HG02588 (cell line): ENCODE data around the gene GBGT1.
A peak's percentile ranks its signal among the peaks of the same experiment; 100 is the strongest.

ENCODE experiments used
- ATAC-seq: cut with Tn5 transposase; IDR thresholded peaks from one replicate; pipeline ENCODE4 v1.9.1; 2021; ENCODE audit warnings: mild to moderate bottlenecking, moderate library complexity; ENCODE audit not compliant: unreplicated experiment

Gene GBGT1

DNA sequence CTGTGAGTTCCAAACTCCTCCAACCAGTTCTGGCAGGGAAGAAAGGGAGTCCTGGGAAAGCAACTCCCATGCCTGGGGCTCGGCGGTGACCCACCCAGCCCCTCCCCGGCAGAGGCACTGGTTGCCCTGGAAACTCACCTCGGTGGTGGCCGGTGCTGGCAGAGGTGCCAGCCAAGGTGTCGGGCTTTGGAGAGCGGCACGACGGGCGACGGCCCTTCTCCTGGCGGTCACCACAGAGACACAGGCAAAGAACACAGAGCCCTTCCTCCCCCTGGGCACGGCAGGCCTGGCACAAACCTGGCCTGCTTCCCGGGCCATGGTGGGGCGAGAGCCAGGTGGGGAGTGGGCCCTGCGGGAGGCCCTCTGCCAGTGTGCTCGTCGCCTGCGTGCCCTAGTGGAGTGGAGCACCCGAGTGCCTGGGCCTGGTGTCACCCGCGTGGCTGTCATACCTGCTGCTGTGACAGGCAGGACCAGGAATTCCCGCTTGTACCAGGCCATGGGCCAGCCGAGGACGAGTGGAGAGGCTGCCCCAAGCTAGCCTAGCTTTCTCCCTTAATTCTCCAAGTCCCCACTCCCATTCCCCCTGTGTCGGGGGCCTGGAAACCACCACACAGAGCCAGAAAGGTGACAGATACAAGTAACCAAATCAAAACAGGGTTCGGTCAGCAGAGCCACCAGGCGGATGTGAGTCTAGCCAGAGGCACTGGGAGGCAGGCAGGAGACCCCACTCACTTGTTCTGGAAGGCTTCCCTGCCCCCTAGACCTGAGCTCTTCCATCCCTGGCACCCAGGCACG is 34.5 kb downstream of the GBGT1 start:
- ATAC-seq: no peak

DNA sequence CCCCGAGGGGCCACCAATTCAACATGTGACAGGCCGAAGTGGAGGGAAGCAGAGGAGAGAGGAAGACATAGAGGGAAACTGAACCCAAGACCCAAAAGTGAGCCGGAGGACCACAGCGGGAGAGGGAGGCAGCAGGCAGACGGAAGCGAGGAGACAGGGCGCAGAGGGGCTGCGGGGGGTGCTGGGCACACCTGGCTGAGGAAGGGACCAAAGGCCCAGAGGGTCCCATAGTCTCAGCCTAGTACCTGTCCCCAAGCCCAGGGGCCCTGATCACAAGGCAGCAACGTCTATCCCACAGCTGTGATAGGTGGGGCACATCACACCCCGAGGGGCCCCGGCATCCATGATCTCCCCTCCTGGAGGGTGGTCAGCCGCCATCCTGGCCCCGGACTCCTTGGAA is 35.6 kb downstream of the GBGT1 start:
- ATAC-seq: no peak

DNA sequence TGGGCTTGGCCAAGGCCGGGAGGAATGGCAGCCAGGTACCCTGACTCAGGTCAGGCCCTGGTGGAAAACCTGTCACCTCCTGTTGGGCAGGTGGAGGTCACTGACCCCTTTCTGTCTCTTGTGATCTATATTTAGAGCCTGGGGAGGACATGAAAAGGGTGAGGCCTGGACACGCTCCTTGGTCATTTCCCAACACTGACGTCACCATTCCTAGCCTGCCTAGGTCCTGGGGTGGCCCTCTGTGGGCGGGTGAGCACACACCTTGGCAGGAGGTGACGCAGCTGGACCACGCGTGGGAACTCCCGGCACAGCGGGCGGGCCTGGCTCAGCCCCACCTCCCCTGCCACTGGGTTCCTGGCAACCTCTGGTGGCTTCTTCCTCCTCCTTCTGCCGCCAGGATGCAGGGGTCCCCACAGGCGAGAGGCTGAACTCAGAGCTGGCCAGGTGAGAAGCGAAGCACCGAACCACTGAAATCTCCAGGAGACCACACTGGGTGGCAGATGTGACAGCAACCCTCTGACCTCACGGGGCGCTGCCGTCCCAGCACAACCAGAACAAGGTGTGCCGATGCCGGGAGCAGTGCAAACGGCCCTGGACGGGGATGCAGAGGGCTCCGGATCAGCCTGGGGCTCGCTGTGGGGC is 36.3 kb downstream of the GBGT1 start:
- ATAC-seq: no peak

DNA sequence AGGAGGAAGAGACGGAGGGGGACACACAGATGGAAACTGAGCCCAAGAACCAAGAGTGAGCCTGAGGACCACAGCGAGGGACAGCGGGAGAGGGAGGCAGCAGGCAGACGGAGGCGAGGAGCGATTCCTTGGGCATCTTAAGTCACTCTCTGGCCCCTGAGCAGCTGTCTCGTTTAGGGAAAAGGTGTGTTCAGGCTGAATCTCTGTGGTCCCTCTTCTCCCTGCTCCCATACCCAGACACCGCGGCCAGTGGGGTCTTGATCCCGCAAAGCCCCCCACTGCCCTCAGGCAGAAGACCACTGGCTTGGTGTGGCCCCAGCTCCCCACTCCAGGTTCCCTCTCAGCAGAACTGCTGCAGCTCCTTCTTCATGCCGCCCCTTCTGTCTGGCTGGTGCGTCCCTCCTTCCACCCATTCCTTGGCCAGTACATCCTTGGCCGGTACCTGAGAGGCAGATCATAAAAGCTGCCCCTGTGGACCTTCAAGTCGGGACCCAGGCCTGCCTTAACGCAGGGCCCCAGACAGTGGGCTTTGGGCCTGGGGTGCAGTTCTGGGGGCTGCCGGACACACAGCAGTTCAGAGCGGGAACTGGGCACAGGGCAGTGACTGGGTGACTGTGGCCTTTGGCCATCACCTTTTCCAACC is 36.9 kb downstream of the GBGT1 start:
- ATAC-seq: no peak

DNA sequence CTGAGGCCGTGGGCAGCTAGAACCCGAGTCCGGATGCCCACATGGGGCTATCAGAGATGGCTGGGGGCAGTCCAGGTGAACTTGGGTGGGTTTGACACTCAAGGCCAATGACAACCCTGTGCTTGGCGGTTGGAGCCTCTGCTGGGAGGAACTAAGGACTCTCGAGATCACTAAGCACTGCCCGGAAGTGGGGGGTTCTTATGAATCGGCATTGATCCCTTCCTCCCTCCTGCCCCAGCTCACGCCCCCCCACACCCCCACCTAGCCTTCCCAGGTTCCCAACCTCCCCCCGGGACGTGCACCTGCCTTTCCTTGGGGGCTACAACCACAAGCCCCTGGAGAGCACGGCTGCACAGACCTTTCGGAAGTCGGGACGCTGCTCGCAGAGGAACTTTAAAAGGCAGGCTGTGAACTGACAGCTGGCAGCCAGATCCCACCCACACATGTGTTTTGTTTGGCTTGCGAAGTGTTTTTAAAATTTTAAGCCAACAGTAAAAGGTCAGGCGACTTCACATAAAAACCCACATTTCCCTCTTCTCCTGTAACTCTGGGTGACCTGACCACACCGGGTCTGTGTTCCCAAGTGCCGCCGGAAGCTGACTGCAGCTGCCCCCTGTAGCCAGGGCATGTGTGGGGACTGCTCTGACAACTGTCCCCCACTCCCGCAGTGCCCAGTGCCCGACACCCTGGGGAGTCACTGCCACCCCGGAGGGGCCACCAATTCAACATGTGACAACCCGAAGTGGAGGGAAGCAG is 37.6 kb downstream of the GBGT1 start:
- no peak for ATAC-seq

DNA sequence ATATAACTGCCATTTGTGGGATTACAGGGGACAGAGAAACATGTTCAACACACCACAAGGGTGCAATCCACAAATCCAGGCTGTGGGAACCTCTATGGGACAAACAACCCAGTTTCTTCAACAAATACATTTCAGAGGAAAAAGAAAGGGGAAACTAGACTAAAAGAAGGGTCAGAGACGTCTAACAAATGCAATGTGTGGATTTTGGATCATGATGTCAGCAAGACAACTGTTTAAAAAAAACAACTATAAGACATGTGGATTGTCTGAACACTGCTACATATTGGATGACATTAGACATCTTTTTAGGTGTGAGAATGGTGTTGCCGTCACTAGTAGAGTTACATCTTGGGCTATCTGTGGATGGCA is 38.8 kb downstream of the GBGT1 start:
- no peak for ATAC-seq

DNA sequence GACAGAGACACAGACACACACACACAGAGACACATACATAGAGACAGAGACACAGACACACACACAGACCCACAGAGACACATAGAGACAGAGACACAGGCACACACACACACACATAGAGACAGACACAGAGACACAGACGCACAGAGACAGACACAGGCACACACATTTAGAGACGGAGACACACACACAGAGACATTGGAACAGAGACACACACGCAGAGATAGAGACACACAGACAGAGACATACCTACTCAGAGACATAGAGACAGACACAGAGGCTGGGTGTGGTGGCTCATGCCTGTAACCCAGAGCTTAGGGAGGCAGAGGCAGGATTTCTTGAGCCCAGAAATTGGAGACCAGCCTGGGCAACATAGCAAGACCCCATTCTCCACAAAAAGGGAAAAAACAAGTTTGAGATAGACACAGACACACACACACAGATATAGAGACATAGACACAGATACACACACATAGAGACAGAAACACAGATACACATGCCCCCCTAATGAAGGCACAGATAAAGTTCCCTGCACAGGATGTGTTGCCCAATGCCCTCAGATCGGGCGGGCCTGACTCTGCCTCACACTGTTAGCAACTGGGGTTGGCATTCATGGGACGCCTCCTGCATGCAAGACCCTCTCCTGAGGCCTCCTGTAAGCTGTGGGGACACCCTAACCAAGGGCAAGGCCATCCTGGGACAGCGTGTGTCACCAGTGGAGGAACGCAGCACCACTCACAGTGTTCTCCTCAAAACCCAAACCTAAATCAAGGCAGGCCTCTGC is 39.4 kb downstream of the GBGT1 start:
- no peak for ATAC-seq

DNA sequence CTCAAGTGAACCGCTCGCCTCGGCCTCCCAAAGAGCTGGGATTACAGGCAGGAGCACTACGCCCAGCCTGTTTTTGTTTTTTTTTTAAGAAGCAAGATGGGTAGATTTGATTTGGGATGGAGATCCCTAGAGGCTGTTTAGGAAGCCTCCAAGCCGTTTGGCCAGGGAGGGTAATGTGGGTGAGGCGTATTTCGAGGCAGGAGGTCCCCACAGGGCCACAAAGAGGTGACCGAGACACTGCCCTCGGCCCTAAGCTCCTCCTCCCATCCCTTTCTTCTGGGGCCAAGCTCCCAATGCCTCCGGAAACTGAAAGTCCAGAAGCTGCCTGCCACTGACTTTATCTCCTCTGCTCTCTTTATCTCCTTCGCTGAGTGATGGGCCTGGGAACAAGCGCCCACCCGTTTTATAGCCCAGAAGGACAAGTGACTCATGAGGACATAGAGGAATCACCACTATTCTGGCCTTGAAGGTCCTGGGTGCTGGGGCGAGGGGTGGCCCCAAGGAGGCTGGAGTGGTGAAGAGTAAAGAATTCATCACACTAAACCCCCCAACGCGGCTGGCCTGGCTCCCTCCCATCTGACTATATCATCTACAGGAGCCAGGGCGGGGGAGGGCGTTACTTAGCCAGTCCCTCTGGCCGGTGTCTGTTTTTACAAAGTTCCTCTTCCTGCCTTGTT is 40.6 kb downstream of the GBGT1 start:
- no peak for ATAC-seq

DNA sequence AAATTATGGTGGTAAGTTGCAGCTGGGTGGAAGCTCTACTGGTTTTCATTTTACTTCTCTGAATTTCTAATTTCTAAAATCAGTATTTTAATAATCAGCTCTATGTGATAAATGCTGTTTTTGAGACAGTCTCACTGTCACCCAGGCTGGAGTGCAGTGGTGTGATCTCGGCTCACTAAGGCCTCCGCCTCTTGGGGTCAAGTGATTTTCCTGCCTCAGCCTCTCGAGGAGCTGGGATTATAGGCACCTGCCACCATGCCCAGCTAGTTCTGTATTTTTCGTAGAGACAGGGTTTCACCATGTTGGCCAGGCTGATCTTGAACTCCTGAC is 41.1 kb downstream of the GBGT1 start:
- ATAC-seq: no peak

DNA sequence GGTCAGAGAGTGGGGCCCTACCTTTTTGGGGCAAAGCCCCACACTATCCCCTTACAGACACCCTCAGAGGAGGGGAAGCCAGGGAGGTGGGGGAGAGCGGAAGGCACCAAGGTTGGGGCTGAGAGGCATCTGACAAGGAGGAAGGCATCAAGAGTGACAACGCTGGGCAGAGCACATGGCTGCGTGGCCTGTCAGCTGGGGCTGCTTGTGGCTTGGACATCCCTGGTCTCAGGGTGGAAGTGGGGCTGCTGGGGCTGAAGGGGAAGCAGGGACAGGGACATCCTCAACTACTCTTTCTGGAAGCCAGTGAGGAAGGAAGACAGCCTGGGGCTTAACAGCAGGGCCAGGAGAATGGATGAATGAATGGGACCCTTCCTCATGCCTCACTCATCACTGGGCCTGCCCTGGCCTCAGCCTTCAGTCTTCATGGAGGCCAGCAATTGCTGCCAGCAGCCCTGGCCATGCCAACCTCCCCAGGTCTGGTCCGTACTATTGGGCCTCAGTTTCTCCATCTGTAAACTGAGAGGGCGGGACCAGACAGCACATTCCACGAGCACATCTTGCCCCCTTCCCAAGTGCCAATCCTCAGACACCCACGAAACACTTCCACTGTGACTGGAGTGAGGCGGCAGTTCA is 41.7 kb downstream of the GBGT1 start:
- no peak for ATAC-seq

DNA sequence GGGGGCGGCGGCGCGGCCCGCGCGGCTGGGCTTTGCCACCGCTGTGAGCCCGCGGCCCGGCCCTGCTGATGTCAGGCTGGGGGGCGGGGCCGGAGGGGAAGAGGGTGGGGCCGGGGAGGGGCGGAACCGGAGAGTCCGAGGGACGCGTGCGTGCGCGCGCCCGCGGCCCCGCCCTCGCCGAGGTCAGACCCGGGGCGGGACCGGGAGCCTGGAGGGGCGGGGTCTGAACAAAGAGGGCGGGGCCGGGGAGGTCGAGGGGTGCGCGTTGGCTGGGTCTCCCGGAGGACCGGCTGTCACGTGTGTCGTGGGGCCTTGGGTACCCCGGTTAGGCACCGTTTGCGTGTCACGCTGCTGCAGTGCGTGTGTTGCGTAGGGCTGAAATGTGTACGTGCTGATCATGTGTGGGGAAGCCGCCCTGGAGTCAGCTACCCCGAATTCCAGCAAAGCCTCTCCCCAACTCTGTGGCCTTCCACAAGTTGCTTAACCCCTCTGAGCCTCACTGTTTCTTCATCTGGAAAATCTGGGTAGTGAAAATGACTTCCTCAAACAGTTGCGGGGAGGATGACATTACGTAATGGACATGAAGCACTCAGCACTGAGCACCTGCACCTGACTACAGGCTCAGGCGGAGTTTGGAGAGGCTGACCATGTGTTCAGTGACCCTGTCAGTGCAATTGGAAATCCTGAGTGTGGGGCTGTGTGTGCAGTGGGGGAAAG is 42.4 kb downstream of the GBGT1 start, which contains the start of gene RALGDS:
Gene RALGDS (minus strand): TSS at position 43 of the 717 bp plus-strand sequence. CDS start 86 bp downstream, outside the sequence.
- ATAC-seq: peak; percentile 63

DNA sequence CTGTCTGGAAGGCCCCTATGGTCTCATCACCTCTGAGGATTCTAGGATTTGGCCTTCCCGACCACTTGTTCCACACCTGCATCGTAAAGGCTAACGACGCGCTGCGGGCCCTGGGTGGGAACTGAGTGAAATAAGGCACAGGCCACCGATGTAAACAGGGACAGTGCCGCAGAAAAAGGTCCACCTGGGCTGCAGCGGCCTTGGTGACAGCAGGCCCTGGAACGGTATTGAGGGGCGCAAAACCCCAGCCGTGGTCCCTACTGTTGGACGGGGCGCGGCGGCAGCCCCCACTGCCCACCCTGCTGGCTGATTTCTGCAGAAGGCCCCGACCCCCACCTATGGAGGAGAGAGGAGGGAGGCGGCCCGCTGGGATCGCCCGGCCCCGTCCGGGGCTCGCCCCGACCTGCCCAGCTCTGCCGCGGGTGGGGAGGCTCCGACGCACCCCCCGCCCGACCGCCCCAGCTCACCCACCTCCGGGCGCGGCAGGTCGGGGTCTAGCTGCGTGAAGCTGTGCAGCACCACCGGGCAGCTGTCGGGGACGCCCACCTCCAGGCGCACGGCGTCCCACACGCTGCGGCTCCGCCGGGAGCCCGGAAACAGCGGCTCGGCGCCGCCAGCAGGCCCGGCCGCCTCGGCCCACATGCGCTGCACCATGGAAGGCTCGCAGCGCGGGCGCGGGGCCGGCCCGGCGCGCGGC is 43.1 kb downstream of the GBGT1 start:
- no peak for ATAC-seq

DNA sequence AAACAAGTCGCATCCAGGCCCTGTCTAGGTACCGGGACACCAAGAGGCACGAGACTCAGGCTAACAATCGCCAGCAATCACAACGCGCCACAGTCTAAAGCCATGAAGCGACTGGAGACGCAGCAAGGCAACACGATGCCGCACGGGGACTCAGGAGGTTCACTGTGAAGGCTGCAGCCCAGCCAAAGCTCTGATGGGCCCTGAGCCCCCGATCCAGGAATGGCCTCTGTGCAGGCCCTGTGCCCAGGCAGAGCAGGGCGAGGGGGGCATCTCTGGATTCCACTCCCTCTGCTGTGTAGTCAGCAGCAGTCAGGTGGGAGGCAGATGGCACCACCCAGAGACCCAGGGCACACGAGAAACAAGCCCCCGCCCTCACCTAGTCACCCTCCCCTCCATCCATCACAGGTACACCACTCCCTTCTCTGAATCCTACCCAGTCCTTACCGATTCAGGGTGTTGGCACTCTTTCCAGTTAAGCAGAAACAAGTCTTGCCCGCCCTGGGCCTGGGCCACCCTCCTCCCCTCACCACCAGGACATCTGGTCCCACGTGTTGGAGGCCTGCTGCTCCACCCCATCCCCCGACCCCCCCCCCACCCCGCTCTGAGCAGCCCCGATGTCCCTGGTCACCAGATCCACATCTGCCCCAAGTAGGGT is 43.7 kb downstream of the GBGT1 start:
- ATAC-seq: no peak

DNA sequence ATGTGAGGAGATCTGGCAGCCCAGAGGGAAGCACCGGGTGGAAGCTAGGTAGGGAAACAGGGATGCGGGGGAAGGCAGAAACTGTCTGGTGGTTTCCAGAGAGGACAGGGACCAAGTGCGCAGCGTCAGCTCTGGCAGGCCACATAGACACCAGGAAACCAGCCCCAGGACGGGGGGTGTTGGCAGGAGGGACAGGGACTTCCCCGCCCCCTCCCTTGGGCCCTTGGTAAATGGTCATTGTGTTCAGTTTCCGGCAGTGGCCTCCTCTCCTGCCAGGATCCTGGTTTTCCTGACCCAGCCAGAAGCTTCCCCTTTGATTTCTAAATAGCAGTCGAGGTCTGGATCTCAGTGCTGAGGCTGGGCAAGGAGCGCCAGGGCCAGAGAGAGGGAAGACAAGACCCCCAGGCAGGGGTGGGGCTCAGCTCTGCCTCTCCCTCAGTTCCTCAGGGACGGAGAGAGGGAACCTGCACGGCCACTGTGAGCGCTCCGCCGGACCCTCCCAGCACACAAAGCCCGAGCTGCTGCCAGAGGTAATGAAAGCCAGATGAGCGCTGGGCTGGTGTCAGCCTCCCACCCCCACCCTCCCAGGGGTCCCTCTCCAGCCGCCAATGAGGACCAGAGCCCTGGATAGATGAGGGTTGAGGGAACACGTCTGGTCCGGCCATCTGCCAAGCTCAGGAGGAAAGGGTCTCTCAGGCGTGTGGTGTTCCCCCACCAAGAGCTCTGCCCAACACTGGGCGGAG is 44.4 kb downstream of the GBGT1 start:
- ATAC-seq: no peak

DNA sequence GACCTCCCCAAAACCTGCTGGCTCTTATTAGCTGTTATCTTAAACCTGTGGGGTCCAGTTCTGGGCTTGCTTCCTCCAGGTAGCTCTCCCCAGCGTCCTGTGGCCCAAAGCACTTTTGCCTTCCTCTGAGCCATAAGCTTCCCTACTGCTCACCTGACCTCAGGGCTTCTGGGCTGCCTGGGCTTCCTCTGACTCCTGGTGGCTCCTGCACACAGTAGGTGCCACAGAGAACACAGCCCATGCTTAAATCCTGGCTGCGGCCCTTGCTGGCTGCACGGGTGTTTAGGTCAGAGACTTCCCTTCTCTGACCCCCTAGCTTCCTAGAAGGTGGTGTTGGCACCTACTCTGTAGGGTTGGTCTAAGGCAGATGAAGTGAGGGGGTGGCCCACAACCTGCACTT is 45.1 kb downstream of the GBGT1 start:
- no peak for ATAC-seq

DNA sequence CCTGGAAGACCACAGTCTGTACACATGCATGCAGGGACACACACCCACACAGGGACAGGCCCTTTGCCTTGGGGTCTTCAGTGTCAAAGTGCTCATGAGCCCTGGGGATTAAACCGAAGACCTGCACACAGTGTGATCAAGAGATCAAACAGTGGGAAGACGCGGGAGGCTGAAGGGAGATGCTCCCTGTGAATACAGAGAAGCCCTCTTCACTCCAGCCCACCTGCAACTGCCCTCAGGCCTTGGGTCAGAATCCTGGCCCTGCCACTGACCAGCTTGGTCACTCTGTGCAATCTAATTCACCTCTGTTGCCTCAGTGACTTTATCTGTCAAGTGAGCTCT is 45.6 kb downstream of the GBGT1 start:
- ATAC-seq: no peak
